ENCODE results near the gene ADAMTSL2. TPM values are rescaled to one million over a fixed set of nuclear protein-coding genes. Genes with fewer than 3 reads are reported as not detected.

The ADAMTSL2 gene
- total RNA-seq, 2 experiments from 2014 or later, result not detected

- H3K36me3 Mint-ChIP-seq, result no peaks in the 10 kb centered on the region
- no peak for ATAC-seq
- CTCF ChIA-PET, result no interaction called here
- H3K9me3 Mint-ChIP-seq (ENCODE audit: low read depth), result no peaks in the 10 kb centered on the region
- no peak overlapping the region for H3K4me3 Mint-ChIP-seq
- no peak overlapping the region for H3K27ac Mint-ChIP-seq
- no peaks in the 10 kb centered on the region for H3K4me1 Mint-ChIP-seq
- no peak for DNase-seq
- peaks cover 7% of the 10 kb centered on the region for H3K27me3 Mint-ChIP-seq
Measured at GRCh38 chr9:133538851-133539833, 4.6 kb downstream of the ADAMTSL2 start.

DNA sequence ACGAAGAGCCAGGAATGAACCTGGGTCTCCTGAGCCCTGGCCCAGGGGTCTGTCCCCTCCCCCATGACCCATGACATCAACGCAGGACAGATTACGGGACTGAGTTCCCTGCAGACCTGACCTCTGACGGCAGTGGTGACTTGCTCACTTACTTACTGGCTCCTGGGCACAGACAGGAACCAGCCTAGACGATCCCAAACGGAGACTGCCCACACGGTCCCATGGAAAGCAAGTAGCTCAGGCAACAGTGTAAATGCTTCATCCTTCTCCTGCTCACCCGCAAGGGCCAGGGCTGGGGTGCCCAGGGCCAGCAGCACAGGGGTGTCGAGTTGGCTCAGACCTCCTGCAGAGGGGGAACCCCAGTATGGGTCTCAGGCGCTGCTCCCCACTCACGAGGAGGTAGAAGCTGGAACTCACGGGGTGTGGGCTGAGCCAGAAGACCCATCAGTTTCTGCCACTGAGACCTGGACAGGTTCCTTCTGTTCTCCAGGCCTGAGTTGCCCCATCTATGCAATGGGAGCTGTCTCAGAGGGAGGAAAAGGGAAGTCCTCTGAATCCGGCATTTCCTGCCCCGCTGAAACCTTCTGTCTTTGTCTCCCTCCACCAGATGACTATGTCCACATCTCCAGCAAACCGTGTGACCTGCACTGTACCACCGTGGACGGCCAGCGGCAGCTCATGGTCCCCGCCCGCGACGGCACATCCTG, 5.6 kb downstream of the ADAMTSL2 start:
- H3K4me3 Mint-ChIP-seq, result no peak overlapping the region
- H3K4me1 Mint-ChIP-seq, result no peaks in the 10 kb centered on the region
- no peak for DNase-seq
- CTCF ChIA-PET, result no interaction called here
- H3K36me3 Mint-ChIP-seq, result no peaks in the 10 kb centered on the region
- no peak for ATAC-seq
- no peak overlapping the region for H3K27ac Mint-ChIP-seq
- H3K27me3 Mint-ChIP-seq, result peaks cover 6% of the 10 kb centered on the region
- H3K9me3 Mint-ChIP-seq (ENCODE audit: low read depth), result no peaks in the 10 kb centered on the region

GRCh38 chr9:133540698-133541025, 6.2 kb downstream of the ADAMTSL2 start:
- no peaks in the 10 kb centered on the region for H3K9me3 Mint-ChIP-seq (ENCODE audit: low read depth)
- no peaks in the 10 kb centered on the region for H3K4me1 Mint-ChIP-seq
- no peak overlapping the region for H3K4me3 Mint-ChIP-seq
- DNase-seq (no peak), ATAC-seq (no peak)
- H3K36me3 Mint-ChIP-seq, result no peaks in the 10 kb centered on the region
- CTCF ChIA-PET, result no interaction called here
- H3K27ac Mint-ChIP-seq, result no peak overlapping the region
- H3K27me3 Mint-ChIP-seq, result peaks cover 2% of the 10 kb centered on the region

GRCh38 chr9:133542002-133542401, 7.5 kb downstream of the ADAMTSL2 start:
- H3K4me1 Mint-ChIP-seq, result no peaks in the 10 kb centered on the region
- no peak for ATAC-seq
- CTCF ChIA-PET, result no interaction called here
- H3K4me3 Mint-ChIP-seq, result no peak overlapping the region
- no peak overlapping the region for H3K27ac Mint-ChIP-seq
- DNase-seq, result no peak
- H3K9me3 Mint-ChIP-seq (ENCODE audit: low read depth), result no peaks in the 10 kb centered on the region
- H3K27me3 Mint-ChIP-seq, result peaks cover 2% of the 10 kb centered on the region
- no peaks in the 10 kb centered on the region for H3K36me3 Mint-ChIP-seq

- CTCF ChIA-PET, result no interaction called here
- ATAC-seq, result no peak
- Mint-ChIP-seq H3K4me1 (no peaks in the 10 kb centered on the region), H3K27ac (no peak overlapping the region), H3K4me3 (no peak overlapping the region), H3K9me3 (ENCODE audit: low read depth) (no peaks in the 10 kb centered on the region), H3K27me3 (peaks cover 2% of the 10 kb centered on the region), H3K36me3 (no peaks in the 10 kb centered on the region)
- DNase-seq, result no peak
Measured at GRCh38 chr9:133543772-133544467, 9.4 kb downstream of the ADAMTSL2 start.

DNA sequence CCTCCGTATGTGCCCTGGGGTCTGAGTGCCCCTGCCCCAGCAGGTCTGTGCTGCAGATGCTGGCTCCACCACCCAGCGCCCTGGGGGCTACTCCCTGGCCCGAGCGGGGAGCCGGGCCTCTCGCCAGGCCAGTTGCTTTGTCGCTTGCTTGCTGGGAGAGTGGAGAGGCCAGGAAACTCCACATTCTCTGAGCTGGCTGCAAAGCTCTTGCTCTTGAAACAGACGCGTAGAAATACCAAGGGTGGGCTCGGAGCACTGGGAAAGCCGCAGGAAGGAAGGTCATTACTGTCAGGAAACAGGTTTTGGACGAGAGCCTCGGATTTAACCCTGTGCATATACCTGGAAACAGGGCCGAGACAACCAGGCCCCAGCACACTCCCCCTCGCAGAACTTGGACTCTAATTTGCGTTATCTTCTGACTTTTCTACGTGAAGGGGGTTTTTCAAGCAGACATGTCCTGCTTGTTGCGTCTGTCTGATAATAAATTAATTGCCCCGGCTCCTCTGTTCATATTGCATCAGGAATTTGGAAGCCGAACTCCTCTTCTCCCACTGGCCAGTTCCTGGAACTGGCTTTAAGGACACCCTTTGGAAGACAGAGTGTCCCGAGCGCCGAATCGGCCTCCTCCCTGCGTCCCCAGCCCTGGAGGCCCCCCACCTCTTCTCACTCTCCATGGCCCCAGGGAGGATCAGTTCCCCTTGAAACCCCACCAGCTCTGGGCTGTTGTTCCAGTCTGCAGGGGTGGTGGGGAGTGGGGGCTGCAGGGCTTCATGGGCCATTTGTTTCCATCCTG, 11.2 kb downstream of the ADAMTSL2 start:
- DNase-seq (no peak), ATAC-seq (no peak)
- Mint-ChIP-seq H3K4me3 (no peak overlapping the region), H3K9me3 (ENCODE audit: low read depth) (no peaks in the 10 kb centered on the region), H3K27ac (no peak overlapping the region), H3K4me1 (no peaks in the 10 kb centered on the region), H3K27me3 (no peaks in the 10 kb centered on the region), H3K36me3 (no peaks in the 10 kb centered on the region)
- CTCF ChIA-PET, result no interaction called here

DNA sequence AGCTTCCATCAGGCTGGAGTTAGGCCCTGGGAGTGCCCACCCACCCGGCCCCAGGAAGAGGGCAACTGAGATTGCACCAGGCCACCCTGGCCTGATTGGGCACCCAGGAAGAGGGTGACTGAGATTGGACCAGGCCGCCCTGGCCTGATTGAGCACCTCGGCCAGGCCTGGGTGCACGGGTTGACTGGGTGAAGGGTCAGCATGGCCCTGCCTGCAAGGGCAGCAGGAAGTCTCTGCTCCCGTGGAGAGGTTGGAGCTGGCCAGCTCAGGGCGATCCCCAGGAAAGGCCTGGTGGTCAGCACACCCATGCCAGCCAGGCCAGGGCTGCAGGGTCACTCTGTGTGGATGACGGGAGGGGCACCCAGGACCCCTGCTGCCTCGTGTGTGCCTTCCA, 11.8 kb downstream of the ADAMTSL2 start:
- Mint-ChIP-seq H3K4me3 (no peak overlapping the region), H3K9me3 (ENCODE audit: low read depth) (no peaks in the 10 kb centered on the region), H3K4me1 (no peaks in the 10 kb centered on the region), H3K27me3 (no peaks in the 10 kb centered on the region), H3K36me3 (no peaks in the 10 kb centered on the region), H3K27ac (no peak overlapping the region)
- CTCF ChIA-PET, result no interaction called here
- DNase-seq, result no peak
- no peak for ATAC-seq

DNA sequence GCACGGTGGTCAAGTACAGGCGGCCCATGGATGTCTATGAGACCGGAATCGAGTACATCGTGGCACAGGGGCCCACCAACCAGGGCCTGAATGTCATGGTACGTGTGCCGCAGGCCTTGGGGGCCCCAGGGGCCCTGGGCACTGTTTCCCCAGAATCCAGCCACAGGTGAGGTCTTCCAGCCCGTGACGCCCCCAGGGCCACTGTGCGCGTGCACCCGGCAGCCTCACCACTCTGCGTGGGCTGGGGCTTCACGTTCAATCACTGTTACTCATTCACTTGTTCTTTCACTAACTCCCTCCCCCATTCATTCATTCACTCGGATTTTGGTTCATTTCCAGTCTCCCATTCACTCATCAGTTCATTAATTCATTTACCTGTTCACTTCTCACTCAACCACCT, 12.6 kb downstream of the ADAMTSL2 start:
- Mint-ChIP-seq H3K27me3 (no peaks in the 10 kb centered on the region), H3K27ac (no peak overlapping the region), H3K4me1 (no peaks in the 10 kb centered on the region), H3K9me3 (ENCODE audit: low read depth) (no peaks in the 10 kb centered on the region), H3K4me3 (no peak overlapping the region), H3K36me3 (no peaks in the 10 kb centered on the region)
- DNase-seq, result no peak
- CTCF ChIA-PET, result no interaction called here
- ATAC-seq, result no peak

- no peaks in the 10 kb centered on the region for H3K36me3 Mint-ChIP-seq
- no peaks in the 10 kb centered on the region for H3K4me1 Mint-ChIP-seq
- ATAC-seq (no peak), DNase-seq (no peak)
- no peaks in the 10 kb centered on the region for H3K9me3 Mint-ChIP-seq (ENCODE audit: low read depth)
- H3K27ac Mint-ChIP-seq, result no peak overlapping the region
- CTCF ChIA-PET, result no interaction called here
- H3K4me3 Mint-ChIP-seq, result no peak overlapping the region
- no peaks in the 10 kb centered on the region for H3K27me3 Mint-ChIP-seq
Measured at GRCh38 chr9:133551446-133551845, 16.9 kb downstream of the ADAMTSL2 start.

DNA sequence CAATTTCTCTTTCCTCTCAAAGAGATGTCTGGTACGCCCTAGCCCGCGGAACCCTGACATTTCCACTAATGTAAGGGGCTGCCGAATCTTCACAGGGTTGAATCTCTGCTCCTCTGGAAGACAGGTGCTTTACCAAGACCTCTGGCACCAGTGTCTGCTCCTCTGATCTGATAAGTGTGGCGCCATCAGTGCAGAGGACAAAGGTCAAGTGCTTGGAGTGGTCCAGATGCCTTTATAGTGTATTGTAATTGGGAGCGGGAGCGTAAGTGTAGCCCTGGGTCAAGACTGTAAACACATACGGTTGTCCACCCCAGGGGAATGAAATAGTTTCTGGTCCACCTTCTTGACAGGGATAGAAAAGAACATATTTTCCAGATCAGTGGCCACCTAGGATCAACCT, 17.7 kb downstream of the ADAMTSL2 start:
- DNase-seq (no peak), ATAC-seq (no peak)
- CTCF ChIA-PET, result no interaction called here
- Mint-ChIP-seq H3K36me3 (no peaks in the 10 kb centered on the region), H3K27me3 (no peaks in the 10 kb centered on the region), H3K4me1 (no peaks in the 10 kb centered on the region), H3K27ac (no peak overlapping the region), H3K4me3 (no peak overlapping the region), H3K9me3 (ENCODE audit: low read depth) (no peaks in the 10 kb centered on the region)

DNA sequence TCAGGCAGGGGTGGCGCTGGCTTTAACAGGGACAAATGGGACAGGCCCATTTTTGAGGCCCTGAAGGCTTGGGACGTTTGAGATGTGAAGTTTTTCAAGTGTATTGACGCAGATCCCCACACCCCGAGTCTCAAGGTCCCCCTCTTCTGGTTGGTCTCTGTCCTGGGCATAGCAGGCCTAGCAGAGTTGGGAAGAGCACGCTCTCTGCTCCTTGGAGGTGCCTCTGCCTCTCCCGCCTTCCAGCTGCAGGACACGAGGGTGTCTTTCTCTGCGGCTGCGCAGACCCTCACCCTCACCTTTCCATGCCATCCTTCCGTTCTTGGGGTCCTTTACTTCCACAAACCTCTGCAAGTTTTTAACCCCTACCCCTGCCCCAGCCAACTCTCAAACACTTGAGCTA, 18.6 kb downstream of the ADAMTSL2 start:
- H3K9me3 Mint-ChIP-seq (ENCODE audit: low read depth), result no peaks in the 10 kb centered on the region
- ATAC-seq, result no peak
- H3K36me3 Mint-ChIP-seq, result no peaks in the 10 kb centered on the region
- peaks cover 3% of the 10 kb centered on the region for H3K27me3 Mint-ChIP-seq
- H3K4me1 Mint-ChIP-seq, result peaks cover 2% of the 10 kb centered on the region
- CTCF ChIA-PET, result no interaction called here
- no peak overlapping the region for H3K27ac Mint-ChIP-seq
- H3K4me3 Mint-ChIP-seq, result no peak overlapping the region
- no peak for DNase-seq

DNA sequence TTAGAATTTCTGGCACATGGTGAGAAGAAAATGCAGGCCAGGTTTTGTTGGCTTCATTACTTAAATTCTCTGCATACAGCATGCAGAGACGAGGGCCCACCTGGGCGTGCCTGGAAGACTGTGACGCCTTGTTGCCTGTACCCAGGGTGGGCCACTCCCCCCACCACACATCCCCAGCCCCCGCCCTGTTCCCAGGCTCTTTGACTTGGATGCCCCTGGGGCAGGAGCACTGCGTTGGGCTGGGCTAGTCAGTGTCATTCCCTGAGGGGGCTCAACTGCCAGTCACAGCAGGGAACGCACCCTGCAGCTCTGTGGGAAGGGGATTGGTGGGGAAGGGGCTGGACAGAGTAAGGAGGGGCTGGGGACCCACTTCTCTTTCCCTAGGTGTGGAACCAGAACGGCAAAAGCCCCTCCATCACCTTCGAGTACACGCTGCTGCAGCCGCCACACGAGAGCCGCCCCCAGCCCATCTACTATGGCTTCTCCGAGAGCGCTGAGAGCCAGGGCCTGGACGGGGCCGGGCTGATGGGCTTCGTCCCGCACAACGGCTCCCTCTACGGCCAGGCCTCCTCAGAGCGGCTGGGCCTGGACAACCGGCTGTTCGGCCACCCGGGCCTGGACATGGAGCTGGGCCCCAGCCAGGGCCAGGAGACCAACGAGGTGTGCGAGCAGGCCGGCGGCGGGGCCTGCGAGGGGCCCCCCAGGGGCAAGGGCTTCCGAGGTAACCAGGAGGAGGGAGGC, 19.6 kb downstream of the ADAMTSL2 start:
- no peaks in the 10 kb centered on the region for H3K9me3 Mint-ChIP-seq (ENCODE audit: low read depth)
- peaks cover 6% of the 10 kb centered on the region for H3K4me1 Mint-ChIP-seq
- CTCF ChIA-PET, result no interaction called here
- no peaks in the 10 kb centered on the region for H3K36me3 Mint-ChIP-seq
- no peak overlapping the region for H3K27ac Mint-ChIP-seq
- H3K4me3 Mint-ChIP-seq, result no peak overlapping the region
- DNase-seq (no peak), ATAC-seq (no peak)
- peaks cover 12% of the 10 kb centered on the region for H3K27me3 Mint-ChIP-seq

DNA sequence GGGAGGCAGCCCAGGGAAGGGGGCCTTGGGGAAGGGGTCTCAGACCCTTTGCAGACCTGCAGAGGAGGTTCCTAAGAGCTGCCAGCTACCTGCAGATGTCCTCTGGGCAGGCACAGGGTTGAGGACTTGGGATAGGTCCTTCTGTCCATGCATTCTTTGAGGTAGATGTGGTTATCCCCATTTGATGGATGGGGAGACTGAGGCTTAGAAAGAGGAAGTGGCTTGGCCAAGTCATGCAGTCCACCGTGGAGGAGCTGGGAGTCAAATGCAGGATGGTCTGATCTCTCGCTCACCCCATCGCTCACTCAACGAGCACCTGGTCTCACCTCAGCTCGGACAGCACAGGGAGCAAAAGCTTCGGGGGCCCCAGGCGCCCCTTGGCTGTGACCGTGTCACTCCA, 20.2 kb downstream of the ADAMTSL2 start:
- DNase-seq (no peak), ATAC-seq (no peak)
- CTCF ChIA-PET, result no interaction called here
- Mint-ChIP-seq H3K27me3 (peaks cover 12% of the 10 kb centered on the region), H3K4me1 (peaks cover 6% of the 10 kb centered on the region), H3K27ac (no peak overlapping the region), H3K4me3 (no peak overlapping the region), H3K9me3 (ENCODE audit: low read depth) (no peaks in the 10 kb centered on the region), H3K36me3 (no peaks in the 10 kb centered on the region)

All from activated CD8-positive, alpha-beta memory T cell treated with anti-CD3 and anti-CD28 coated beads, Interleukin-2, amount 10 ng/mL, durations not matched to agents 7 days and 5 days (primary cell).